SW 1271 (cell line): ENCODE results near the gene CBX4.

Experiments
- DNase-seq, 2 experiments: peaks; one replicate each; lab custom pipeline; 2025; lab: John Stamatoyannopoulos, UW

CBX4 gene

DNA sequence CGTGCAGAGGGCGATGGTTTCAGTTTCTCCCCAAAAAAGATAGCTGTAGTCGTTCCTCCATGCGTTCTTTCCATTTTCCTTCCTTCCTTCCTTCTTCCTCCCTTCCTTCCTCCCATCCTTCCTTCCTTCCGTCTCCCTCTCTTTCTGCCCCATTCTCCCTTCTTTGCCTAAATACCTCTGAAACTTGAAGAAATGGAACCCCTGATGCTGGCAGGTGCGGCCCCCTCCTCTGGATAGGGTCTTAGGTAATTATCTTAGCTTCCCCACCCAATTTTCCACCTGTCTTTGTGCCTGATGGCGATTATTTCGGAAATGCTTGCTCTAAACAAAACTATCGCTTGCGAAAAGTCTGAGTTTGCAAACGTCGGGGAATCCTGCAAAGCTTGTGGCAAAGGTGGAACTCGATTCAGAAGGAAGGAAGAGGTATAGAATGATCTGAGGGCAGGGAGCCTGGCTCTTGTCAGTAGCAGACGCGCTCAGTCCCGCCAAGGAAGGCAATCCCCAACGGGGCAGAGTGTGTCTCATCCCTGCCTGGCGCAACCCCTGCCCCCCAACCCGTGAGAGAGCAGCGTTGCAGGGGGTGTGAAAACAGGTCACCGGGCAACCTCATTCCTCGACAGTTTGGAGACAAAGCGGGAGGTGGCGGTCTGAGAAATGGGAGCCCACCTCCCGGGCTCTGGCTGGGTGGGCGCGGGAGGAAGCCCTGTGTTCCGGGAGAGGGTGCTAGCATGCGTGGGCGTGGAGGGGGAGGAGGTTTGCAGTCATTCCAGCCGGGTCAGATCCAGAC, 39.5 kb downstream of the CBX4 start:
- DNase-seq: no peak

DNA sequence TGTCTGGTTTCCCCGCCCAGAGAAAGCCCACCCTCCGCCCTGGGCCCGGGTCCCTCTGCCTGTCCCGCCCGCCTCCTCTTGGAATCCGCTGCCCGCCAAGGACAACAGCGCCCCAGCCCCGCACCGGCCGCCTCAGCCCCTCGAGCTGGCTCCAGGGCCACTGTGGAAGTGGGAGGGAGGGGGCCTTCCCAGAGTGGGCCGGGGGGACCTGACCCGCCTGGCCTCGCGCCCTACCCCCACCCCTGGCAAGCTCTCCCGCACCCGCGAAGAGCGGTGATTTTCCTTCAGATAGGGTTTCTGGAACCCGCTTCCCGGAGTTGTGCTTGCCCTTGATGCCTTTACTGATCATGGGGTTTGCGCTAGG, 40.1 kb downstream of the CBX4 start:
- DNase-seq: no peak

DNA sequence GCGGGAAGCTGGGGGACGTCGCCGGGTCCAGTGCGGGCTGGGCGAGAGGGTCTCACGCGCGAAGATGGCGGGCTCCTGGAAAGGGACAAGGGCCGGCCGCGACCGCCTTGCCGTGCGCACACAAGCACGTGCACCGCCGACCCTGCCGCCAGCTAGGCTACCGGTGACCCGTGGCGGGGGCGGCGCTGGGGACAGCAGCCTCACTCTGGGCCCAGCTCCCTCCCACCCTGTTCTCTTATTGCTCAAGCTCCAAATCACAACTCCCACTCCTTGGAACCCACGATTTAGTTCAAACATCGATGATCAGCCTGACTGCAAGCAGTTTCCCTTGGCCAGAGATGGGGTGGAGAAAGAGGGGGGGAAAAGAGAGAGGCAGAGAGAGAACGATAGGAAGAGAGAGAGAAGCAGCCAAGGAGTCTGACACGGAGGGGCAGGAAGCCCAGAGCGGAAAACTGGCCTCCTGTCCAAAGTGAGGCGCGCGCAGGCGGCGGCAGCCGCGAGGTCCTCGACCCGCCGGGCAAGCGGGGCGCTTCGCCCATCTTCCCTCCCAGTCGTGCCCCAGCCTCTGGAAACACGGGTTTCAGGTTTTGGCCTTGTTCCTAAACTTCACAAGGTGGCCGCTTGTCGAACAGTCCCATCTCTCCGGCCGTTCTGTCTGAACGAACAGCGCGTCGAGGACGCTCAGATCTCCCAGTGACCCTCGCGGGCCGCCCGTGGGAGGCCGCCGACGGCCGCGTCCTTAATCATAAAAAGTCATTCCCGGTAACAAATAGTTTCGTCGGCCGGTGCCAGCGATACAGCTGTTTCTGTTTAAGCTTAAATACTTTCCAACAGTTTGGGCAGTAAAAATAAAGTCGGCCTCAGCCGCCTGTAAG, 40.7 kb downstream of the CBX4 start:
- DNase-seq: no peak

DNA sequence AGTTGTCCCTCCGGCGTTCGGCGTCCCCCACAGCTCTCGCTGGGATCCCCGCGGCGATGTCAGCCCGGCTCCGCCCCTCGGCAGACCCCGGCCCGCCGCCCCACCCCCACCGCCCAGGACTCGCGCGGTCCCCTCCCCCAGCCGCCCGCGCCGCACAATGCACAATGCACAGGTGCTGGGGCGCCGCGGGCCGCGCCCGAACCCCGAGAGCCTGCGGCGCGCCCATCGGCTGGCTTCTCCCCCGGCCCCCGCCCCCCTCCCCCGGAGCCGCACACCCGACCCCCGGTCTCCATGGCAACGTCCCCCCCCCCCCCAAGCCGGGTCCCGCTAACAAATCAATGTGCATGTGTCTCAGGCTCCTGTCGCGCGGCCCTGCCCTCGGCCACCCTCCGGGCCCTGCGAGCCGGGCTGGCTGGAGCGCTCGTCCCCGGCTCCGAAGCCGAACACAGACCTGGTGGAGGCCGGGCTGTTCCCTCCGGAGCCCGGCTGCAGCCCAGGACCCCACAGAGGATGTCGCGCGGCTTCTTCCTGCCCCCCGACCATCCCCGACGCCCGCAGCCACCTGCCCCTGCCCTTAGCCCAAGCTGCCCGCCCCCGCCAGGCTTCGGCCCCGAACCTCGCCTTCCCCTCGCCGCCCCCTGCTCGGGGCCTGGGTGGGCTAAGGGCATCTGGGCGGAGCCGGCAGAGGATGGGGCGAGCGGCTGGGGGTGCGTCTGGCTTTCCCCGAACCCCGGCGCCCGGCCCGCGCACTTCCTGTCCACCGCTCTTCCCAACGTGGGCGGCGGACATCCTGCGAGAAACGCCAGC, 41.5 kb downstream of the CBX4 start:
- DNase-seq: no peak

DNA sequence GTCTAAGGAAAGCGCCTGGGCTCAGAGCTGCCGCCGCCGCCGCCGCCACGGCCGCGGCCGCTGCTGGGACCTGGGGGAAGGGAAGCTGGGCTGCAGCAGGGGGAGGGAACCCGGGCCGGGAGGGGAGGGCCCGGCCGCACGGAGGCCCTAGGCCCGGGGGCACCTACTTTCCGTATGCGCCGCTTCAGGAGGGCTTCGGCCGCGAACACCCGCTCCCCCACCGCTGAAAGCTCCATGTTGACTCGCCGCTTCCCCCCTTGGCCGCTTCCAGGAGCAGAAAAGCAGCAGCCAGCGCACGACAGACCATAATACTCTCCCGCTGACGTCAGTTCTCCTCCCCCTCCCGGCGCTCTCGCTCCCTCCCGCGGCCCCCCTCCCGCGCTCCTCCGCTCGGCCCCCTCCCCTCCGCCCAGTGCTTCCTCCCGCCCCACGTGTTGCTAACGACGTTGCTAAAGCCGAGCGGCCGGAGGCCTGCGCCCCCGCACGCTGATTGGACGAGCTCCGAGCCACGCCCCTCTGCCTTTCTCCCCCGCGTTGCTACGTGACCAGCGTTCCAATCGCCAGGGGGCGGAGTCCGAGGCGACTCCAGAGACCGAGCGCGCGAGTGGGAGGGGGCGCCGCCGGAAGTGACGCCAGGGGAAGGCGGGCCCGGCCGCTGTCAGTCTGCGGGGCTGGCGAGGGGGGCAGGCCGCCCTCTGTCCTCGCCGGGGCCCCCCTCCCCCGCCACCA, 42.3 kb downstream of the CBX4 start, which contains the start of gene CBX8:
CBX8 (minus strand) TSS at position 315 of the 729 bp plus-strand sequence; CDS start at position 236, 79 bp downstream.
- peak; percentile 97 to 98 for DNase-seq

DNA sequence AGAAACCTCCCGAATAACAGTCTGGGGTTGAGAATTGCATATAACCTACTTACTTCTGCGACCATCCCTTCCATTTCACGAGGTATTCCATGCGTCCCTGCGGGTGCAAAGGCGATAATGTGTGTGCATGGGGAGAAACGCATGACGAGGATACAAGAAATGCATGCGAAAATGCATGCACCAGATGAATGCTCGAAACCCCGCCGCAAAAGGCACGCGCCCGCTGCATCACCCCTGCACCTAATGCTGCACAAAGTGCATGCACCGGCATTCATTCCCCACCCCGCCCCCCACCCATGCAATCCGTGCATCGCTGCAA, 42.8 kb downstream of the CBX4 start:
- no peak for DNase-seq

DNA sequence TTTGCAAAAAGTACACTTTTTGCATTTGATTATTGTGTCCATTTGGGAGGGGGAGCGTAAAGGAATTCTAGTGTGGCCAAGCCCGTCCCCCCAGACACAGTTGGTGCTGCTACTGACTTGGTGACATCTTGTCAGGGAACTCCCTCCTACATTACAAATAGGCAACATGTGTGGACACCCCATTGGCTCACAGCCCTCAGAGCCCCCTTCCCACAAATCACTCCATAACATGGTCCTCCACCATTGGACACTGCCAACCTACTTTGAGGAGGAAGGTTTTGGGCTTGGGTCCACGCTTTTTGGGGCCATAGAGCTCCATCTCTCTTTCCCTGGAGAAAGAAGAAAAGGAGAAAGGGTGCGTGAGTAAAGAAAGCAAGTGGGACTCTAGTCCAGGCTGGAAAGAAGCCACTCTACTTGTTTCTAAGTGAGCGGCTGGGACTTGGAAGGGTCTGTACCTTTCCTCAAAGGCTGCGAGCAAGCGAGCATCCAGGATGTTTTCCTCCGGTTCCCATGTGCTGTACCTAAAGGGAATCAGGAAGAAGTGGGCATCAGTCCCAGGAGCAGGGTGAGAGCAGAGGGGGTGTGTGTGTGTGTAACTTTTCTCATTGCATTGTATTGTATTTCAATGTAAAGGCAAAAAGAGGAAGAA, 43.3 kb downstream of the CBX4 start:
- DNase-seq: no peak

DNA sequence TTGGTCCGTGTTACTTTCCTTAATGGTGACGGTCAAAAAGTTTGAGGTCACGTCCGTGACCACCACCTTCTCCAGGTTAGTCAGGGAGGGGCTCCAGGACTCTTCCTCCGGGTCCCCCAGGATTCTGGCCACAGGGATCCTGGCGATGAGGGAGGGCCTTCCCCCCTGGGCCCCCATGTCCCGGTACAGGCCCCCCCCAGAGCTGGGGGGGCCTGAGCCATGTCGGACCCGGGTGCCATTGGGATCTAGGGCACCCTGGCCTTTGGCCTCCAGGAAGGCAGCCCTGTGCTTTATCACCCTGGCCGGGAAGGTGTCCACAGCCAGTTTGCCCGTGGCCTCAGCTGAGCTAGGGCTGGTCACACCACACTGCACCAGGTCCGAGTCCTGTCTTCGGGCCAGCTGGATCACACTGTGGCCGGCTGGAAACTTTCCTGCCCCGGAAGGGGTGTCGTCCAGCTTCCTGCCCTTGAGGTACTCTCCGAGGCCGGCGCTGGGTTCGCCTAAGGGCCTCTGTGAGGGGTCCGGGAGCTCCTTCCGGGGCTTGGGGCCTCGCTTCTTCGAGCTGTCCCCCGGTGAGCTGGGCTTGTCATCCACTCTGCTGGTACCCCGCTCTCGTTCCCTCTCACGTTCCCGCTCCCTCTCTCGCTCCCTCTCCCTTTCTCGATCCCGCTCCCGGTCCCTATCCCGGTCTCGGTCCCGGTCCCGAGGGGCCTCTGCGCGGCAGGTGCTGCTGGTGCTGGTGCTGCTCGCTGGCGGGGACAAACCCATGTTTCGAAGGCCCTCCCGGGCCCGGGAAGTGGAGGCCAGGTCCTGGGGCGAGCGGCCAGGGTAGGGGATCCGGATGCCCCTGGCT, 44.4 kb downstream of the CBX4 start:
- no peak for DNase-seq

DNA sequence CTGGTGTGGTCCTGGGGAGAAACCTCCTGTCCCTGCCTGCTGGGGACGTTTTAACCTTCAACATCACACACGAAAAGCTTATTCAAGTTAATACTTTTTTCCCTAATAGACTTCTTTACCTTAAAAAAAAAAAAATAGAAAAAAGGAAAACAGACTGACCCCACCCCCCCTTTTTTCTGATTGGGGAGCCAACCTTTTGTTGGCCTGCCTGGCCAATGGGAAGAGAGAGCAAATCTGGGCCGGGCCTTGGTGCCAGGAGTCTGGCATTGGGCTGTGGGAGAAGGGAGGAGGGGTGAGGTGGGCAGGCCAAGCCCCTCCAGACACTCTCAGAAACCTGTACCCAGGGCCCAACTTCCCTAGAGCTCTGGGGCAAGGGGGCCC, 45.3 kb downstream of the CBX4 start:
- DNase-seq: peak in 1 of 2 experiments; percentile 12

DNA sequence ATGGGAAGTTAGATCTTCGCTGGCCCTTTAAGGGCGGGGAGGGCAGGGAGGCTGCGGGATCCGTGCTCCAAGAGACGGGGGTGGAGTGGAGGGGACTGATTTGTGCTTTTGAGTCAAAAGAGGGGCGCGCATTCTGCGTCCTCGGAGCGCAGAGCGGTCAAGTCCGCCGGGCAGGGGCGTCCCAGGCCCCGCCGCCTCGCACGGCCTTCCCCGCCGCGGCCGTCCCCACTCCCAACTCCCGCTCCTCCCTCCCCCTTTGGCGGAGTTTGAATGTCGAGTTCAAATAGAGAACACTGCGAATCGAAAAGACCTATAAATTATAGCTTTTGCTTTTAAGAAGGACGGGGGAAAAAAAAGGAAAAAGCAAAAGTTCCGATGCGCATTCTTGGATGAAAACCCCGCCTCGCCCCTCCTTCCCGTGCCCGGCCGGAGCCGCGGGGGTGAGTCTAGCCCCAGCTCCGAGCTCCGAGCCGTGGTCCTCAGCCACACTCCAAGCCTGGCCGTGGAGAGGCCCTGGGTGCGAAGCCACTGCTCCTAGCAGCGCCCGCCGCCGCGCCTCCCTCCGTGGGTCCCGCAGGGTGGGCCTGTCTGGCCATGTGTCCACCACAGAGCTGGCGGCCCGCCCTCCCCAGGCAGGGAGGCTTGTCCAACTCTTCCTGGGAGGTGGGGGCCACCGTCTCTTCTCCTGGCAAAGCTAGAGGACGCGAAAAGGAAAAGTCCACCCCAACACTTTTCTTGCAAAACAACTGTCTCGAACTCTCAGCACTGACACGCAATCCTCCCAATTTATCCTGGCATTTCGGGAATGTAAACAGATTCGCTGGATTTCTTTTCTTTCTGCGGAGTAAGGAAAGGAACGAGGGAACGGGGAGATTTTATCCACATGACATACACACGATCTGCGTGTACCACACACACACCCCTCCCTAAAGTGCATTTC, 46.0 kb downstream of the CBX4 start:
- DNase-seq: no peak

DNA sequence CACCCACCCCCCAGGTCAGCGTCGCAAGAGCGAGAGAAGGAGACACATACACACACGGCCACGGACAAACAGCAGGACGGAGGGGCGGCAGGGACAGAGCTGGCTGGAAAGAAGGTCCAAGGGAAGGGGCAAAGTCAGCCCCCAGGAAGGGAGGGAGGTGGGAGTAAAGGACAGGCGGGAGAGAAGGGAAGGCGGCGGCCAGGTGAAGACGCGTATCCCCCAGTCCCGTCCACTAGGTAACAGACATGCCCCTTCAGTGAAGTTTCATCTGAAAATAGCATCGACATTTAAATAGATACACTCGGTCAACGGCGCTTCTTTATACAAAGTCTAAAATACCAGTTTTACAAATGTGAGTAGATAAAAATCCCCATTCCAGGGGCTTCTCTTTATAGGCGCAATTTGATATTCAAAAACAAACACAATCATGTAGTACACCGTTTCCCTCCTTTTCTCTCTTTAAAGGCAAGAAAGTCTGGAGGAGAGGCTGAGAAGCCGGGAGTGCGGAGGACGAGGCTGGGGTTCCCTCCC, 46.8 kb downstream of the CBX4 start:
- no peak for DNase-seq

DNA sequence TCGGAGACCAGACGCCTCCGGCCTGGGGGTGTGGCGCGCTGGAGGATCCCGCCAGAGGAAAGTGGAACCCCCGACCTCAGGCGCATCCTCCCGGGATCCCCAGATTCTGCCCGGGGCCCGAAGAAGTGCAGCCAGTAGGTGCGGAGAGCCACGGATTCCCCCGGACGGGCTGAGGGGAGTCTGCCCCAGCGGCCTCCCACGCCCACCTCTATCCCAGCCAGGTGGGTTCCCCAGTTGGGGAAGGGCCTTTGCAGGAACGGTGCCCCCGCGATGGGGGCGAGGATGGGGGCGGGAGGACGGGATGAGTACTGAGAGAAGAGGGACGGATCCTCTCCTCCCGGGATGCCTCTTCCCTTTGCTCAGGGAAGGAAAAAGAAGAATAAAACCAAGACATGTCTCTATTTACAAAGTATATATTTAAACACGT, 47.5 kb downstream of the CBX4 start:
- DNase-seq: no peak

DNA sequence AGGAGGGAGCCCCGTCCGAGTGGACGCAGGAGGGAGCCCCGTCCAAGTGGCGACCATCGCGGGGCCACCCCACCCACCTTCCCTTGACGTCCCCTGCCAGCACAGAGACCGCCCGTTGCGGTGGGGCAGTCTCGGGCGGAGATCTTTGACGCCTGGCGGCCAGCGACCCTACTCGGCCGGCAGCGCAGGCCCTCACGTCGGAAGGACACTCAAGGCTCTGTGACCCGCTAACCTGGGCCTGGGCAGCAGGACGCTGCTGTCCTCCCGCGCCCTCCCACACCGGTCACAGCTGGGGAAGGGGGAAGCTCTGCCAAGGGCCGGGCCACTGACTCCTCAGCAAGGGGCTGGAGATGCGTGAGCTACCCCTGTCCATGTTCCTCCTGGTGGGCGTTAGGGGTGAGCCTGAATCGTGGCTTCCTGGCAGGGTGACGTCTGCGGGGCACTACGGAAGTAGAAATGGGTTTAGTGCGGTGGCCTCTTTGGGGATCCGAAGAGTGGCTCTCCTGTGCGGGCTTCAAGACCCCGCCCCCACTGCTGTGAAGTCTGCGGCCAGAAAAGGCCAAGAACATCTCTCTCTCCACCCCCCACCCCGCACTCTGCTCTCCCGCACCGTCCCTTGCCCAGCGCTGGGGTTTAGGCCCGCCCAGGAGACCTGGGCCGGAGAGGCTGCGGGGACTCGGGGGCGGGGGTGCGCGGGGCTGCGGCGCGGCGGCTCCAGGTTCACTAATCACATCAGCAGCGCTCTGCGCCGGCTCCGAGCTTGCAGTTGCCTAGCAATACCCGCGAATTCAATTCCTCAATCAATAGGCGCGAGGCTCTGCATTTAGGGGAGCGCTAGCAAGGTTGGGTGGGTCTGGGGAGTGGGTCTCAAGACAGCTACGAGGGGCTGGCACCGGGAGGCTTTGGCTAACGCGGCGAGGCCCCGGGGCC, 48.2 kb downstream of the CBX4 start:
- no peak for DNase-seq

DNA sequence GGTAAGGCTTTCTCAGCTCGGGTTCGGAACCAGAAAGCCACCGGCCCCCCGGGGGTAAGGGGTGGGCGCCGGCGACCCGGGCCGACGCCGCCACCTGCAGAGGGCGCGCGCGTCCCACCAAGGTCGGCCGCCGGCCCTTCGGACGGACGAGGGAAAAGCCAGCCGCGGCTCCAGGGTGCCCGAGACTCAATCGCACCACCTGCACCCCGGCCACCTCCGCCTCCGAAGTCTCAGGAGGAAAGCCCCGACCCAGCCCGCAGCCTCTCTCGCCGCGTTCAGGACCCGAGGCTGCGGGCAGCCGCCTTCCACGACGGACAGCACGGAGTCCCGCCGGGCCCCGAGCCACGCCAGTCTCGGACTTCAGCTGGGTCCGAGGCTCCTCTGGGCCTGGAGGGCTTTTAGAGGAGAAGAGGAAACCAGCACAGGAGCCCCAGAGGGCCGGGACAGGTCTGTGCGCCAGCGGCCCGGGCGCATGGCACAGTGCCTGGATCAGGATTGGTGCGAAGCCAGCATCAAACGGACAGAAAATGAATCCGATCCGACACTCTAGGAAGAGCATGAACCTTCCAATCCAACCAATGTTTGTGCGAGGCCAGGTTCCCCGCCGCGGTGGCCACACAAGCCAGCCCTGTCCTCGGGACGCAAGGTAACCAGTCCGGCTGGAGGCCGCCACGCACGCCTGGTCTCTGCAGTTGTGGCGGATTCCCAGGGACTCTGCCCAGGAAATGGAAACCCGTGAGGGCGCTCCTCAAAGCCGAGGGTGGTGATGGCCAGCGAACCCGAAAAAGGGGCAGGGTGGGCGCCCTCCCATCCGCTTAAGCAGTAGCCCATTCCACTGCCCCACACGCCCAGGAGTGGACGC, 49.1 kb downstream of the CBX4 start:
- DNase-seq: peak in 1 of 2 experiments; percentile 13

DNA sequence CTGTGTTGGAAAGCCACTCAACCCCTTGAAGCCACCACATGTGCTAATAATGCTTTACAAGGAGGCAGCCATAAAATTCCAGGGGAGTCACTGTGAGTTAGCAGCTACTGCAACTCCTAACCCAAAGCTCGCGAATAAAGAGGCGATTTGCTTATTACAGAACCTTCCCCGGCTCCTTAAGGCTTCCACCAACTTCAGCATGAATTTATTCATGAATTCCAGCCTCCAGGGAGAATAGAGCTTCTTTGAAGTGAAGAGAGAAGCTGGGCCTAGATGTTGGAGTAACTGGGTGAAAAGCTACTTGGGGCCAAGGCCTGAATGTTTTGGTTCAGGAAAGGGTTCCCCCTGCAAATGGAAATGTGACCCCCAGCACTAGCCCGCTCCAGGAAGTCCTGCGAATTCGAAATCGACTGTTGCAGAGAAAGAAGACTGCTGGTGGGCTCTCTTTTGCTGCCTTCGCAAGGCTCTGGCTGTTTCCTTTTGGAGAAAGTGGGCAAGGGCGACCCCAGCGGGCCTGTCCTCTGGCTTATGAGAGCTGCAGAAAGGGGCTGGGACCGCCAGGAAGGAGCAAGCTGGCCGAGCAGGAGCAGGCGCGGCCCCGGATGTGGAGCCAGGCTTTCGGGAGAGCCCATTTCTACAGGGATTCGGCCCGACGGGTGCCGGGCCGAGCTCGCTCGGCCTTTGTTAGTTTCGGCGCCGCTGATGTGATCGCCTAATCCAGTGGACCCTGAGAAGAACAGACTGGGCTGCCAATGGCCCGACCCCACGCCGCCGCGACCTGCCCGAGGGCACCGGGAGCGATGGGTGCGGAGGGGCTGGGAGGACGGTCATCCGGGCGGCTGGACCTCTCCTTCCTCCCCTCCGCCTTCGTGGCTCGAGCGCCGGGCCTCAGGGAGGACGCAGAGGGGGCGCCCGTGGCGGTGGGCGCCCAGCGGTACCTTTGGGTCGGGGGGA, 50.0 kb downstream of the CBX4 start:
- DNase-seq: no peak

DNA sequence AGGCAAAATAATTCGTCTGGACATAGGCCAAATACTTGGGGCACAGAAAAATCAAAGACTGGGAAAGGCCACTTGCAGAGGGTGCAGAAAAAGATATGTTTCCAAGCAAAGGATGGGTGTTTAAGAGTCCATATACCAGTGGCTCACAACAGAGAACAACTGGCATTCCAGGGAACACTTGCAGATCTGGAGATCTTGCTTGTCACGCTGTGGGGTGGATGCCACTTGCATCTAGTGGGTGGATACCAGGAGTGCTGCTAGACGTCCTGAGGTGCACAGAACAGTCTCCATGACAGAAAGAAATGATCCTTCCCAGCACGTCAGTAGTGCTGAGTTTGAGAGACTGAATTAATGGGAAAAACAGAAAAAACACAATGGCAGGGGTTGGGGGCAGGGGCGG, 50.8 kb downstream of the CBX4 start:
- no peak for DNase-seq
